ENCODE data around the gene ABCA6. TPM values are rescaled to one million over a fixed set of nuclear protein-coding genes. Genes with fewer than 3 reads are reported as not detected.
A peak's percentile ranks its signal among the peaks of the same experiment; 100 is the strongest.

ABCA6 gene
- total and polyA plus RNA-seq, 2 of the 13 experiments (the other 11 are each of a cell fraction or from before 2014, with no cell fraction given) = 0.05 to 0.11 TPM

- H2AFZ ChIP-seq (ENCODE audit: low read length) = no peak overlapping the region
- H3K27me3 ChIP-seq (ENCODE audit: control insufficient read depth in 1 of 2, insufficient read depth in 2 of 2, low read length in 2 of 2) = 0 out of 5 replicates have a peak, but pooled peaks cover 0 to 4% of the 10 kb centered on the region in 2 experiments
- ATAC-seq (no peak; the same call in 2 of the 3 replicates), DNase-seq (ENCODE audit: low spot score) (no peak), FAIRE-seq (no peak)
- BruUV-seq (replicated peaks) = no TSS peak
- no peaks in the 10 kb centered on the region for H3K36me3 ChIP-seq (replicated peaks in 1 of 2; ENCODE audit: control insufficient read depth in 1 of 2, insufficient read depth in 2 of 2, low read length in 2 of 2)
- 9% methylated on average over 5 of the region's 5 CpGs for WGBS (ENCODE audit: low lambda C conversion rate)
- TF ChIP-seq ZMYM4 (CRISPR knock-in tag; IDR thresholded peaks at IDR 0.05) = 0 out of 2 replicates have a peak, but pooled peaks have one; percentile 36
- TF ChIP-seq MAFF (IDR thresholded peaks at IDR 0.05; ENCODE audit: low read depth, low read length) = 0 out of 2 replicates have a peak, but pooled peaks have one; percentile 15
- TF ChIP-seq ERF (CRISPR knock-in tag; IDR thresholded peaks at IDR 0.05) = no peak
- TF ChIP-seq HOMEZ (CRISPR knock-in tag; IDR thresholded peaks at IDR 0.05; ENCODE audit: low read depth) = peak; percentile 31; the same call in 1 of the 2 replicates
- no peak for TF ChIP-seq ZNF121 (CRISPR knock-in tag; IDR thresholded peaks at IDR 0.05)
- TF ChIP-seq SALL2 (CRISPR knock-in tag; IDR thresholded peaks at IDR 0.05) = no peak
- peak; percentile 68 for TF ChIP-seq MEF2D (CRISPR knock-in tag; IDR thresholded peaks at IDR 0.05)
- TF ChIP-seq SNAPC2 (CRISPR knock-in tag; IDR thresholded peaks at IDR 0.05) = 0 out of 2 replicates have a peak, but pooled peaks have one; percentile 29
- TF ChIP-seq FOXA3 (CRISPR knock-in tag; IDR thresholded peaks at IDR 0.05) = 0 out of 2 replicates have a peak, but pooled peaks have one; percentile 19
- peak; percentile 59; the same call in 1 of the 2 replicates for TF ChIP-seq HNF1A (IDR thresholded peaks at IDR 0.05; ENCODE audit: low read depth)
- TF ChIP-seq HNF1A (CRISPR knock-in tag; IDR thresholded peaks at IDR 0.05; ENCODE audit: borderline replicate concordance) = no peak
- peak in 1 of 2 experiments; percentile 43; a peak in 2 of 4 replicates for TF ChIP-seq MAFK (conservative IDR thresholded peaks at IDR 0.05 in 1 of 2, IDR thresholded peaks at IDR 0.05 in 1 of 2; ENCODE audit: low read length in 2 of 2)
- TF ChIP-seq, protein P1, sequence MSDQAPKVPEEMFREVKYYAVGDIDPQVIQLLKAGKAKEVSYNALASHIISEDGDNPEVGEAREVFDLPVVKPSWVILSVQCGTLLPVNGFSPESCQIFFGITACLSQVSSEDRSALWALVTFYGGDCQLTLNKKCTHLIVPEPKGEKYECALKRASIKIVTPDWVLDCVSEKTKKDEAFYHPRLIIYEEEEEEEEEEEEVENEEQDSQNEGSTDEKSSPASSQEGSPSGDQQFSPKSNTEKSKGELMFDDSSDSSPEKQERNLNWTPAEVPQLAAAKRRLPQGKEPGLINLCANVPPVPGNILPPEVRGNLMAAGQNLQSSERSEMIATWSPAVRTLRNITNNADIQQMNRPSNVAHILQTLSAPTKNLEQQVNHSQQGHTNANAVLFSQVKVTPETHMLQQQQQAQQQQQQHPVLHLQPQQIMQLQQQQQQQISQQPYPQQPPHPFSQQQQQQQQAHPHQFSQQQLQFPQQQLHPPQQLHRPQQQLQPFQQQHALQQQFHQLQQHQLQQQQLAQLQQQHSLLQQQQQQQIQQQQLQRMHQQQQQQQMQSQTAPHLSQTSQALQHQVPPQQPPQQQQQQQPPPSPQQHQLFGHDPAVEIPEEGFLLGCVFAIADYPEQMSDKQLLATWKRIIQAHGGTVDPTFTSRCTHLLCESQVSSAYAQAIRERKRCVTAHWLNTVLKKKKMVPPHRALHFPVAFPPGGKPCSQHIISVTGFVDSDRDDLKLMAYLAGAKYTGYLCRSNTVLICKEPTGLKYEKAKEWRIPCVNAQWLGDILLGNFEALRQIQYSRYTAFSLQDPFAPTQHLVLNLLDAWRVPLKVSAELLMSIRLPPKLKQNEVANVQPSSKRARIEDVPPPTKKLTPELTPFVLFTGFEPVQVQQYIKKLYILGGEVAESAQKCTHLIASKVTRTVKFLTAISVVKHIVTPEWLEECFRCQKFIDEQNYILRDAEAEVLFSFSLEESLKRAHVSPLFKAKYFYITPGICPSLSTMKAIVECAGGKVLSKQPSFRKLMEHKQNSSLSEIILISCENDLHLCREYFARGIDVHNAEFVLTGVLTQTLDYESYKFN (CRISPR knock-in tag; conservative IDR thresholded peaks at IDR 0.05) = 0 out of 2 replicates have a peak, but pooled peaks have one; percentile 22
- H3K4me3 ChIP-seq (replicated peaks in 1 of 3; ENCODE audit: insufficient read depth in 1 of 3, low read depth in 2 of 3, low read length in 3 of 3) = no peak overlapping the region
- H3K4me1 ChIP-seq (ENCODE audit: insufficient read depth, low read length) = peaks cover 14% of the 10 kb centered on the region
- peak overlapping the region; percentile 42 for H3K4me2 ChIP-seq (ENCODE audit: low read depth, low read length)
- H3K79me2 ChIP-seq (ENCODE audit: insufficient read depth, low read length) = no peaks in the 10 kb centered on the region
- no peaks in the 10 kb centered on the region for H4K20me1 ChIP-seq (ENCODE audit: insufficient read depth, low read length)
- H3K9ac ChIP-seq (ENCODE audit: insufficient read depth, low read depth, low read length) = no peak overlapping the region
- in situ Hi-C loops (cut with HindIII; ENCODE audit: extremely low pct_ligation_motif_present, low pct_unique_long_range_greater_than_20kb) (no loop called here), intact Hi-C loops (cut with micrococcal nuclease; ENCODE audit: unreplicated experiment) (no loop called here)
- no peak overlapping the region for H3K27ac ChIP-seq (ENCODE audit: extremely low read length, insufficient read depth, low read length)
- no peaks in the 10 kb centered on the region for H3K9me3 ChIP-seq (ENCODE audit: low read length)
- ChIA-PET POLR2A (interaction anchor here (0.9 kb wide), 1 partner anchor 20 kb away, joined by 3 read pairs; the partner anchor contains the start of gene ABCA6), CTCF (ENCODE audit: low intra/inter-chr PET ratio, low total read pairs) (no interaction called here)
These were observed 19.6 kb downstream of the ABCA6 start for GRCh38 chr17:69122065-69122464.

All from HepG2 (cell line).